NCI-H187 treated with DMSO at 0.1 percent for 48 hours (cell line): ENCODE data around the gene ARHGEF39.

Experiments
- DNase-seq: peaks from one replicate; lab custom pipeline; 2025; lab: John Stamatoyannopoulos, UW

ARHGEF39 gene

GRCh38 chr9:35664531-35665470, at the start of gene ARHGEF39:
TSS of gene ARHGEF39 (minus strand) at chr9:35665195. CDS start at chr9:35665169, 26 bp downstream.
- no peak for DNase-seq

GRCh38 chr9:35714123-35714522, 49.1 kb upstream of the ARHGEF39 start:
- DNase-seq = no peak

GRCh38 chr9:35713578-35713977, 48.6 kb upstream of the ARHGEF39 start:
- no peak for DNase-seq

GRCh38 chr9:35712762-35713400, 47.9 kb upstream of the ARHGEF39 start:
- DNase-seq = no peak

- DNase-seq = no peak
Measured at GRCh38 chr9:35711501-35712428, 46.8 kb upstream of the ARHGEF39 start.

- no peak for DNase-seq
Measured at GRCh38 chr9:35710818-35711500, 46.0 kb upstream of the ARHGEF39 start.

- no peak for DNase-seq
Measured at GRCh38 chr9:35708146-35708545, 43.2 kb upstream of the ARHGEF39 start.

- no peak for DNase-seq
Measured at GRCh38 chr9:35706951-35707350, 42.0 kb upstream of the ARHGEF39 start.

- no peak for DNase-seq
Measured at GRCh38 chr9:35705836-35706430, 40.9 kb upstream of the ARHGEF39 start.

GRCh38 chr9:35705372-35705771, 40.4 kb upstream of the ARHGEF39 start:
- DNase-seq = no peak

GRCh38 chr9:35703906-35704672, 39.1 kb upstream of the ARHGEF39 start:
- DNase-seq = no peak

- DNase-seq = no peak
Measured at GRCh38 chr9:35702696-35703095, 37.7 kb upstream of the ARHGEF39 start.

- DNase-seq = no peak
Measured at GRCh38 chr9:35700942-35701341, 35.9 kb upstream of the ARHGEF39 start.

GRCh38 chr9:35700031-35700430, 35.0 kb upstream of the ARHGEF39 start:
- no peak for DNase-seq

- no peak for DNase-seq
Measured at GRCh38 chr9:35698231-35698630, 33.2 kb upstream of the ARHGEF39 start.

GRCh38 chr9:35697486-35697885, 32.5 kb upstream of the ARHGEF39 start:
- no peak for DNase-seq

GRCh38 chr9:35696520-35697215, 31.7 kb upstream of the ARHGEF39 start:
- DNase-seq = no peak

GRCh38 chr9:35695943-35696401, 31.0 kb upstream of the ARHGEF39 start:
- DNase-seq = no peak

- no peak for DNase-seq
Measured at GRCh38 chr9:35691757-35692301, 26.8 kb upstream of the ARHGEF39 start.

- DNase-seq = no peak
Measured at GRCh38 chr9:35691334-35691650, 26.3 kb upstream of the ARHGEF39 start.
